HFF-Myc (cell line): ENCODE data around the gene CDH13.

ENCODE experiments used
- DNase-seq: peaks from one replicate; pipeline ENCODE4 v3.0.0-alpha.2; 2011; ENCODE audit warnings: low read depth; ENCODE audit errors: extremely low read depth
- H3K4me3 ChIP-seq: replicated peaks from 2 replicates; pipeline ENCODE4 v1.5.1; 2011; ENCODE audit warnings: low read depth, mild to moderate bottlenecking, control low read depth, low read length
- CTCF ChIP-seq: IDR thresholded peaks from 2 replicates; pipeline ENCODE4 v1.5.1; 2012; ENCODE audit warnings: mild to moderate bottlenecking, low read depth, low read length, control low read depth; ENCODE audit errors: missing control alignments

The CDH13 gene

GRCh38 chr16:82621781-82622180 lies 5.0 kb upstream of the CDH13 start:
- no peak for DNase-seq
- H3K4me3 ChIP-seq, result no peak overlapping the region
- no peak for TF ChIP-seq CTCF

GRCh38 chr16:82623241-82623640 lies 3.5 kb upstream of the CDH13 start:
- no peak for DNase-seq
- no peak for TF ChIP-seq CTCF
- H3K4me3 ChIP-seq, result no peak overlapping the region

GRCh38 chr16:82625066-82625968 lies 1.5 kb upstream of the CDH13 start:
- H3K4me3 ChIP-seq, result no peak overlapping the region
- DNase-seq, result no peak
- TF ChIP-seq CTCF, result no peak

- peak overlapping the region; percentile 64 for H3K4me3 ChIP-seq
- DNase-seq, result no peak
- TF ChIP-seq CTCF, result no peak
Observed at GRCh38 chr16:82628088-82628423, 1.3 kb downstream of the CDH13 start.

- no peak for DNase-seq
- TF ChIP-seq CTCF, result no peak
- peak overlapping the region; percentile 64 for H3K4me3 ChIP-seq
Observed at GRCh38 chr16:82628711-82629110, 1.9 kb downstream of the CDH13 start.

- no peak for DNase-seq
Observed at GRCh38 chr16:82629441-82630027, 2.8 kb downstream of the CDH13 start.

More at GRCh38 chr16:82629441-82630027, 2.8 kb downstream of the CDH13 start:
- TF ChIP-seq CTCF, result no peak
- peak overlapping the region; percentile 64 for H3K4me3 ChIP-seq
